HepG2 (cell line): ENCODE results near the gene NOP9. TPM values are rescaled to one million over a fixed set of nuclear protein-coding genes. Genes with fewer than 3 reads are reported as not detected.

Experiments used
- CC2D1A ChIP-seq: sonication (generic); formaldehyde crosslinking; IDR thresholded peaks from 2 replicates; pipeline ENCODE4 v1.8.1; 2023; ENCODE audit warnings: mild to moderate bottlenecking, missing genetic modification reagents
- EP300 ChIP-seq, 3 experiments: sonication (generic) in 1 of 3; formaldehyde crosslinking in 1 of 3; IDR thresholded peaks; 2 replicates each; pipeline versions ENCODE4 v1.5.1 to v1.6.1; 2011 to 2020; ENCODE audit warnings: low read depth in 2 of 3, low read length in 2 of 3, borderline replicate concordance in 1 of 3, improper control_type of control experiment in 1 of 3, mild to moderate bottlenecking in 1 of 3, missing genetic modification reagents in 1 of 3, moderate library complexity in 1 of 3
- GATA4 ChIP-seq: sonication (generic); IDR thresholded peaks from 2 replicates; pipeline ENCODE4 v1.6.1; 2016; ENCODE audit warnings: antibody characterized with exemption, low read depth, borderline replicate concordance
- IRX3 ChIP-seq: sonication (generic); formaldehyde crosslinking; IDR thresholded peaks from 2 replicates; pipeline ENCODE4 v1.8.1; 2023; ENCODE audit warnings: mild to moderate bottlenecking, low read depth, missing genetic modification reagents, borderline replicate concordance
- NCOA1 ChIP-seq: sonication (generic); formaldehyde crosslinking; IDR thresholded peaks from 2 replicates; pipeline ENCODE4 v1.9.0; 2021; ENCODE audit warnings: missing genetic modification reagents
- POLR2G ChIP-seq: fragments of 200-400 bp; formaldehyde crosslinking; IDR thresholded peaks from 2 replicates; pipeline ENCODE4 v1.6.1; 2018; ENCODE audit warnings: mild to moderate bottlenecking, low read depth, low read length, moderate library complexity
- RARG ChIP-seq: sonication (generic); formaldehyde crosslinking; IDR thresholded peaks from 2 replicates; pipeline ENCODE4 v1.4.0; 2020; ENCODE audit warnings: low read depth, mild to moderate bottlenecking, missing genetic modification reagents
- REST ChIP-seq, 2 experiments: IDR thresholded peaks; 2 replicates each; pipeline ENCODE4 v1.6.1; 2011 to 2012; ENCODE audit warnings: low read length in 2 of 2, borderline replicate concordance in 1 of 2, low read depth in 1 of 2, mild to moderate bottlenecking in 1 of 2, moderate library complexity in 1 of 2
- RFX1 ChIP-seq: fragments of 450-650 bp; IDR thresholded peaks from 2 replicates; pipeline ENCODE4 v1.6.1; 2017
- RFX5 ChIP-seq: IDR thresholded peaks from 2 replicates; pipeline ENCODE4 v1.6.1; 2011; ENCODE audit warnings: low read depth, low read length, improper control_type of control experiment
- SETDB1 ChIP-seq: sonication (generic); formaldehyde crosslinking; IDR thresholded peaks from 2 replicates; pipeline ENCODE4 v1.5.1; 2020; ENCODE audit warnings: missing genetic modification reagents, mild to moderate bottlenecking, borderline replicate concordance
- SMYD3 ChIP-seq: sonication (generic); formaldehyde crosslinking; IDR thresholded peaks from 2 replicates; pipeline ENCODE4 v1.8.1; 2023; ENCODE audit warnings: mild to moderate bottlenecking, missing genetic modification reagents
- SNAI1 ChIP-seq: sonication (generic); formaldehyde crosslinking; IDR thresholded peaks from 2 replicates; pipeline ENCODE4 v1.5.0; 2020; ENCODE audit warnings: mild to moderate bottlenecking, missing genetic modification reagents, borderline replicate concordance
- SRSF9 ChIP-seq: fragments of 200-400 bp; formaldehyde crosslinking; IDR thresholded peaks from 2 replicates; pipeline ENCODE4 v1.6.1; 2018; ENCODE audit warnings: borderline replicate concordance, mild to moderate bottlenecking, low read depth, low read length; ENCODE audit not compliant: insufficient read depth, poor library complexity, severe bottlenecking
- ZBTB38 ChIP-seq: sonication (generic); formaldehyde crosslinking; IDR thresholded peaks from 2 replicates; pipeline ENCODE4 v1.5.1; 2020; ENCODE audit warnings: mild to moderate bottlenecking, missing genetic modification reagents
- ZMAT5 ChIP-seq: sonication (generic); formaldehyde crosslinking; IDR thresholded peaks from 2 replicates; pipeline ENCODE4 v1.5.0; 2020; ENCODE audit warnings: mild to moderate bottlenecking, low read depth, missing genetic modification reagents, borderline replicate concordance
- ZNF180 ChIP-seq: sonication (generic); formaldehyde crosslinking; IDR thresholded peaks from 2 replicates; pipeline ENCODE4 v1.4.0; 2020; ENCODE audit warnings: low read depth, missing genetic modification reagents, borderline replicate concordance
- ZNF609 ChIP-seq: sonication (generic); formaldehyde crosslinking; IDR thresholded peaks from 2 replicates; pipeline ENCODE4 v1.4.0; 2020; ENCODE audit warnings: mild to moderate bottlenecking, missing genetic modification reagents, borderline replicate concordance
- ZNF670 ChIP-seq: sonication (generic); formaldehyde crosslinking; IDR thresholded peaks from 2 replicates; pipeline ENCODE4 v1.8.0; 2022; ENCODE audit warnings: mild to moderate bottlenecking, missing genetic modification reagents, borderline replicate concordance
- polyA plus RNA-seq, 8 experiments: library from polyadenylated mRNA; depleted of rRNA in 3 of 8; stranded (reverse) in 7 of 8; unstranded in 1 of 8; fragments of >200 nt; fragmentation: Illumina TruSeq in 4 of 8; extraction: Trizol in 4 of 8; gene quantifications; 2 replicates each; pipeline versions ENCODE4 v1.2.1 to v1.2.3, GENCODE V29; 2011 to 2016; ENCODE audit warnings: low read depth in 4 of 8, missing spikeins in 1 of 8, mixed read lengths in 1 of 8; ENCODE audit not compliant: insufficient read depth in 1 of 8
- total RNA-seq, 5 experiments: library from RNA; depleted of rRNA; stranded (reverse); fragments of >200 nt; fragmentation: Illumina TruSeq; extraction: Trizol; gene quantifications; 2 replicates each; pipeline ENCODE4 v1.2.3, GENCODE V29; 2016; ENCODE audit warnings: low read depth in 1 of 5

NOP9 gene
- total and polyA plus RNA-seq, 2 of the 13 experiments (the other 11 are each of a cell fraction or from before 2014, with no cell fraction given), result 24.5 to 61.6 TPM

- TF ChIP-seq REST (IDR thresholded peaks at IDR 0.05; ENCODE audit: borderline replicate concordance in 1 of 2, low read depth in 1 of 2, low read length in 2 of 2) (no peak), POLR2G (no peak), ZMAT5 (no peak), SETDB1 (no peak), ZNF670 (CRISPR knock-in tag) (peak; percentile 97), ZBTB38 (CRISPR knock-in tag) (peak; percentile 97), CC2D1A (CRISPR knock-in tag) (no peak), SNAI1 (CRISPR knock-in tag) (peak; percentile 95), RFX5 (no peak), NCOA1 (CRISPR knock-in tag) (peak; percentile 98), SMYD3 (CRISPR knock-in tag) (no peak), EP300 (IDR thresholded peaks at IDR 0.05; ENCODE audit: low read depth in 2 of 2, low read length in 2 of 2) (0 out of 4 replicates have a peak, but pooled peaks of 1 of the 2 experiments have one; percentile 19), EP300 (CRISPR knock-in tag; IDR thresholded peaks at IDR 0.05; ENCODE audit: borderline replicate concordance) (peak; percentile 68), RFX1 (no peak), ZNF609 (peak; percentile 72; the same call in 1 of the 2 replicates), GATA4 (no peak), IRX3 (CRISPR knock-in tag) (peak; percentile 93; the same call in 1 of the 2 replicates), RARG (CRISPR knock-in tag) (peak; percentile 93; the same call in 1 of the 2 replicates), ZNF180 (CRISPR knock-in tag) (no peak), SRSF9 (no peak)
Measured at GRCh38 chr14:24332268-24332993, 32.8 kb downstream of the NOP9 start (continued).
